Measurements from ENCODE around the gene ASH1L.
"Not testable (repeated sequence)": the region's sequence is repeated elsewhere in the genome, so short reads cannot be mapped to it uniquely, and the experiment has no call there.

ASH1L gene

GRCh38 chr1:155562581-155563376, at the start of gene ASH1L:
TSS of gene ASH1L (minus strand) at chr1:155562803. CDS start at chr1:155521519, 41,284 bp downstream.
- peak; percentile 94 for DNase-seq

DNA sequence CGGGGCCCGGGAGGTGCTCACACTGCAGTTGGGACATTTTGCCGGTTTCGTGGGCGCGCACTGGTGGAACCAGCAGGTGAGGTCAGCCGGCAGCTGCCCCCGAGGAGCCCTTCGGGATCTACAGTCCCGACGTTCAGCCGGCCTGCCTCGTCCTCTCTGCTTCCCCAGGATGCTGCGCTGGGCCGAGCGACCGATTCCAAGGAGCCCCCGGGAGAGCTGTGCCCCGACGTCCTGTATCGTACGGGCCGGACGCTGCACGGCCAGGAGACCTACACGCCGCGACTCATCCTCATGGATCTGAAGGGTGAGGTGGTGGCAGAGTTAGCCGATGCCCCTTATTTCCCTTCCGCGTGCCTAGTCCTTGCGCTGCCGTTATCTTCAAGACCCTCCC, 47.6 kb upstream of the ASH1L start:
- DNase-seq: not testable (repeated sequence)

- DNase-seq: peak; percentile 98
Observed at GRCh38 chr1:155609515-155610256, 47.1 kb upstream of the ASH1L start, which contains the start of gene MSTO1. TSS of gene MSTO1 (plus strand) at chr1:155610218. CDS start at chr1:155610249, 31 bp downstream.

DNA sequence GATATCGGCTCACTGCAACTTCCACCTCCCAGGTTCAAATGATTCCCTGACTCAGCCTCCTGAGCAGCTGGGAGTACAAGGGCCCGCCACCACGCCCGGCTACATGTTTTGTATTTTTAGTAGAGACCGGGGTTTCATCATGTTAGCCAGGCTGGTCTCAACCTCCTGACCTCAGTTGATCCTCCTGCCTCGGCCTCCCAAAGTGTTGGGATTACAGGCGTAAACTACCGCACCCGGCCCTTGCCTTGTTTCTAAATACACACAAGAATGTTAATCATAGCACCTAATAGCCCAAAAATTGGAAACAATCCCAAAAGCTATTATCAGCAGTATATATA, 46.3 kb upstream of the ASH1L start:
- no peak for DNase-seq

DNA sequence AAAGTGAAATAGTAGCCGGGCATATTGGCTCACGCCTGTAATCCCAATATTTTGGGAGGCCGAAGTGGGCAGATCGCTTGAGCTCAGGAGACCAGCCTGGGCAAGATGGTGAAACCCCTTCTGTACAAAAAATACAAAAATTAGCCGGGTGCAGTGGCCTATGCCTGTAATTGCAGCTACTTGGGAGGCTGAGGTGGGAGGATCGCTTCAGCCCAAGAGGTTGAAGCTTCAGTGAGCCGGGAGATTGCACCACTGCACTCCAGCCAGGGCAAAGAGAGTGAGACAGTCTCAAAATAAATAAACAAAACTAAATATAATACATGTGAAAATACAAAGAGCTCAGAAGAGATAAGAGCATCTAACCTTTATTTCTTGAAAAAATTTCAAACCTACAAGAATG, 45.1 kb upstream of the ASH1L start:
- DNase-seq: no peak

GRCh38 chr1:155599828-155600572, 37.4 kb upstream of the ASH1L start:
- DNase-seq: not testable (repeated sequence)

- DNase-seq: no peak
Observed at GRCh38 chr1:155598842-155599331, 36.3 kb upstream of the ASH1L start.

GRCh38 chr1:155596864-155597263, 34.3 kb upstream of the ASH1L start:
- no peak for DNase-seq

DNA sequence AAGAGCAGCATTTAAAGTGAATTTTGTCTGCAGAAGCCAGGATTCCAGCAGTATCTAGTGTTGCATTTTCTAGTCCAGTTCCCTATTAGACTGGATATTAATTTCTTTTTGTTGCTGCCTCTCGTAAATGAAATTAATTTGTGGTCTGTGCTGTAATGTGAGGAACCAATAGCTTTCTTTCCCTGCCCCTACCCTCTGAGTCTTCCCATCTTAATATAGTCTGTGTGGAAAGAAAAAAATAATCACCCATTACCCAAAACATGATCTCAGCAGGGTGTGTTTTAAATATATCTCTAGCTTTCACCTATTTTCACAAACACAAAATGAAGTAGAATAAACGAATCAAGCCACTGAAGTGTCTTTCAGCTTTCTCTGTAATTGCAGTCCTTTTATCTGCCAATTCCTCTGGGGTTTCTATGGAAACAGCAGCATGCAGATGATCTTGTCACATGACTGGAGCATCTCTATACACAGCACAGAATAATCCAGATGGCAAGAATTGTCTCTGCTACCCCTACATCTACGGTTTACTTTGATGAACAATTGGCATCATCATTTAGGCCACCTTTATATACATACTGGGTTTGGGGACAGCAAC, 33.4 kb upstream of the ASH1L start:
- DNase-seq: not testable (repeated sequence)

- DNase-seq: no peak
Observed at GRCh38 chr1:155591770-155592169, 29.2 kb upstream of the ASH1L start.

DNA sequence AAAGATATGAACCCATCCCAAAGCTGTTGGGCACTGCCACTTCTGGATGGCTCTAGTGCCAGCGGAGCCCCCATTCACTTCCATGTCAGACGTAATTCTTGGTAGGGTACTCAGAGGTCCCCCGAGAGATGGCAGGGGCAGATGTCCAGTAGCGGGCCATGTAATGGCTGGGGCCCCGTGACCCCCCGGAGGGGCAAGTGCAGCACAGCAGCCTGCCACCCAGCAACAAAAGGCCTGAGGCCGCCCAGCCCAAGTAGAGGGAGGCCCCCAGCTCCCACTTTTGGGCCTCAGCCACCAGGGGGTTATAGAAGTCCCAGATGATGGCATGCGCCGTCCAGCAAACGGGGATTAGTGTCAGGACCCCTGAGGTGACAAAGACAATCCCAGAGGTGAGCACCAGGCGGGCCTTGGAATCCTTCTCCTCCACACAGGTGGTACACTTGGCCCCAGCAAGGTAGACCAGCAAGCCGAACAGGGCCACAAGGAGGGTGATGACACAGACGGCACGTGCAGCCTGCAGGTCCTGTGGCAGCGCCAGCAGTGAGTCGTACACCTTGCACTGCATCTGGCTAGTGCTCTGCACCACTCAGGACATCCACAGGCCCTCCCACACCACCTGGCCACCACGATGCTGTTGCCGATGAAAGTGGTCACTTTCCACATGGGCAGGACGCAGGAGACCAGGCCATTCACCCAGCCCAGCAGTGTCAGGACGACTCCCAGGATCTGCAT, 28.1 kb upstream of the ASH1L start:
- DNase-seq: not testable (repeated sequence)

DNA sequence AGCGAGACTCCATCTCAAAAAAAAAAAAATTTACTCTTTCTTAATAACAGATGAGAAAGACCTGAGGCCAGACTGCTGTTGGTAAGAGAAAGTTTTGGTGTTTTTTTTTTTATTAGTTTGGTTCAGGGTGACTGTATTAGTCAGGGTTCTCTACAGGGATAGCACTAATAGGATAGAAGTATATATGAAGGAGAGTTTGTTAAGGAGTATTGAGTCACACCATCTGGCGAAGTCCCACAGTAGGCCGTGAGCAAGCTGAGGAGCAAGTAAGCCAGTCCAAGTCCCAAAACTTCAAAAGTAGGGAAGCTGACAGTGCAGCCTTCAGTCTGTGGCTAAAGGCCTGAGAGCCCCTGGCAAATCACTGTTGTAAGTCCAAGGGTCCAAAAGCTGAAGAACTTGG, 26.7 kb upstream of the ASH1L start:
- DNase-seq: not testable (repeated sequence)

DNA sequence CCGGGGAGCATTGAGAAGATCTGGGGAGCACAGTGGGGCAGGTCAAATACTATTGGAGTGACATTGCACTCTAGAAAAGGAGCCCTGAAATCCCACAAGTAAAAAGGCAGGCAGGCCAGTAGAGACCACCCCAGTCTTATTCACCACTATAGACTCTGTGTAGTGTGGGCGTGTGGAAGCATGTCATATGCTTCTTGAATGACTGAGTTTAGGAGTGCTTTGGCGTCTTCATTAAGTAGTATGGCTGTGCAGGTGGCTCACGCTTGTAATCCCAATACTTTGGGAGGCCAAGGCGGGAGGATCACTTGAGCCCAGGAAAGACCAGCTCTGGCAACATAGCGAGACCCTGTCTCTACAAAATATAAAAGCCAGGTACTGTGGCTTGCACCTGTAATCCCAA, 21.2 kb upstream of the ASH1L start:
- DNase-seq: not testable (repeated sequence)

- DNase-seq: not testable (repeated sequence)
Observed at GRCh38 chr1:155575608-155576007, 13.0 kb upstream of the ASH1L start.

- no peak for DNase-seq
Observed at GRCh38 chr1:155574077-155574476, 11.5 kb upstream of the ASH1L start.

- DNase-seq: no peak
Observed at GRCh38 chr1:155570593-155570990, 8.0 kb upstream of the ASH1L start.

GRCh38 chr1:155569988-155570592, 7.5 kb upstream of the ASH1L start:
- no peak for DNase-seq

DNA sequence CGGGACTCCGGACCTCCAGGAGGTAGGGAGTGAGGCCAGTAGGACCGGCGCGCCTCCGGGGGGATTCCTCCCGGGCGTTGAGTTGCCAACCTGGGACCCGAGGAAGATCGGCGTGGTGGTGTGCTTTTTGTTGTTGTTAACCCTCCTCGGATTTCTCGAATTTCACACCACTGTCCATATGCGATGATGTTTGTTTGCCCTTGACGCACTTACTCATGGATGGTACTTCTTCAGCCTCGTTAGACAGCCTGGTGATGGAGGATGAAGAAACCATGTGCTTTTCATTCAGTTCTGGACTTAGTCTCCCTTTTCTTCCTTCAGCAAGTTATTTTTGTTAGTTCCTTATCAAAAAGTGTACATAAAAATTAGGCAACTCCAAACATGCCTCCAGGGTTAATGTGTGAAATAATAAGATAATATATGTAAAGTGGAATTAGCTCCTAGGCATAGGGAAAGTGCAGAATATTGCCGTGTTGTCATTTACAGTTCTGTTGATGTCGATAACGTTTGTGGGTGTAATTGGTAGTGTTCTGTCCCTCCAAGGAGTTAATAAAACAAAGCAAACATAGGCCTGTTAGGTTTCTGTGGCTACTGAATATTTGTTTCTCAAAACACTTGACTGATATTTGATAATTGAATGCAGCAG, 897 bp upstream of the ASH1L start:
- not testable (repeated sequence) for DNase-seq

DNA sequence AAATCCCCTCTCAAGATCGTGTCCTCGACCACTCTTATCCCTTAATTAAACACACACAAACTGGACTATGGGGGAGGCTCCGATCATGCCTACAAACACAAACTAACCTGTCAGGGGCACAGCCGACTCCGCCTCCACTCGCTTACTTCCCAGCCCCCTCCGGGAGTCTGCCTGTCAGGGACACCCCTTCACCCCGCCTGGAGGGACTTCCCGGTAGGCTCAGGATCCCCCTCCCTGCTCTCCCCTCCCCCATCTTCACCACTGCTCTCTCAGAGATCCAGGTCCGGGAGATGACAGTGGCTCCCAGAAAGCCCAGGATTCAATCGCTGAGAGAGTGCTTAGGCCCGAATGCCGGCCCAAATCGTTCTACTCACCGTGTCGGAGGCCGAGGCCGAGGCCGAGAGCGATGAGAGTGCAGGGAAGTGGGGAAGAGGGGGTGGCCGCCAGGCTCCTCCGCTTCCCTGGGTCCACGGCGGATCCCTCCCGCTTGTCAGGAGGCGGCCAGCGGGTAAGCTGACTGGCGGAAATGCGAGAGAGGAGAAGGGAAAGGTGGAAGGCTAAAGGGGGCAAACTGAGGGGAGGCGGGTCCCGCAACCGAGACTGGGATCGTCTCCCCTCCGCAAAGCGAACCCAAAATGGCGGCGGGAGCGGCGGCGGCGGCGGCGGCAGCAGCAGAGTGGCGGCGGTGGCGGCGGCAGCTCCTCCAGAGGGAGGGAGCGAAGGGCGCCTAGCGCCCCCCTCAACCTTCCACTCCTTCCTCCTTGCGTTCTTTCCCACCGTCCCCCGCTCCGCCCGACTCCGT, 623 bp downstream of the ASH1L start:
- peak; percentile 71 for DNase-seq

DNA sequence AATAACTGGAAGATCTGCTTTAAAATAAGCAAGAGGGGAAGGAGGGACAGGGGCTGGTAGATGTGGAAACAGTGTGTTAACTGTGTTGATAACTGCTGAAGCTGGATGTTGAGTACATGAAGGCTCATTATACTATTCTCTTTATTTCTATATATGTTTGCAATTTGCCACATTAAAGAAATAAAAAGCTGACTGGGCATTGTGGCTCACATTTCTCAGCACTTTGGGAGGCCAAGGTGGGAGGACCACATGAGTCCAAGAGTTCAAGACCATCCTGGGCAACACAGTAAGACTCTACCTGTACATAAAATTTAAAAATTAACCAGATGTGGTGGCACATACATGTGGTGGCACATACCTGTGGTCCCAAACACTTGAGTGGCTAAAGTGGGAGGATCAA, 6.7 kb downstream of the ASH1L start:
- no peak for DNase-seq
